CD8-positive, alpha-beta memory T cell (primary cell): ENCODE data around the gene AKAP6. TPM values are rescaled to one million over a fixed set of nuclear protein-coding genes. Genes with fewer than 3 reads are reported as not detected.

Source experiments
- CTCF ChIA-PET: fragments of 350-600 bp; sonication (Branson Sonifier 250); formaldehyde crosslinking; loops from one replicate; lab custom pipeline; 2021; ENCODE audit warnings: antibody characterized with exemption; lab: Charles Lee
- POLR2A ChIA-PET: fragments of 350-600 bp; sonication (Branson Sonifier 250); formaldehyde crosslinking; loops from one replicate; lab custom pipeline; 2021; ENCODE audit warnings: antibody characterized with exemption; lab: Charles Lee
- DNase-seq, 5 donors: peaks; one replicate each; pipeline versions ENCODE4 v3.0.0 to v3.0.0-alpha.2; 2020 to 2022; ENCODE audit warnings: mixed read lengths in 1 of 5
- H3K27ac ChIP-seq: one replicate; pipeline ENCODE4 v1.7.0; 2013; ENCODE audit warnings: low read depth, mild to moderate bottlenecking, low read length, moderate library complexity
- H3K27me3 ChIP-seq: 2 replicates; pipeline ENCODE4 v1.7.0; 2013; ENCODE audit warnings: low read length, mild to moderate bottlenecking; ENCODE audit not compliant: insufficient read depth, poor library complexity, severe bottlenecking
- H3K36me3 ChIP-seq: 2 replicates; pipeline ENCODE4 v1.7.0; 2013; ENCODE audit warnings: mild to moderate bottlenecking, low read length, moderate library complexity; ENCODE audit not compliant: insufficient read depth
- H3K4me1 ChIP-seq: 2 replicates; pipeline ENCODE4 v1.7.0; 2013; ENCODE audit warnings: mild to moderate bottlenecking, low read length, moderate library complexity; ENCODE audit not compliant: insufficient read depth
- H3K4me3 ChIP-seq: 2 replicates; pipeline ENCODE4 v1.7.0; 2013; ENCODE audit warnings: mild to moderate bottlenecking, low read length
- H3K9me3 ChIP-seq: 2 replicates; pipeline ENCODE4 v1.7.0; 2013; ENCODE audit warnings: mild to moderate bottlenecking, low read length
- H3K27ac Mint-ChIP-seq, 8 donors: one replicate each; pipeline ENCODE4 v1.8.0; 2020 to 2021; ENCODE audit warnings: mixed read lengths in 8 of 8, mild to moderate bottlenecking in 6 of 8, inconsistent platforms in 3 of 8, moderate library complexity in 3 of 8
- H3K27me3 Mint-ChIP-seq, 2 donors: one replicate each; pipeline ENCODE4 v1.8.0; 2020 to 2021; ENCODE audit warnings: mixed read lengths in 2 of 2, mild to moderate bottlenecking in 1 of 2, moderate library complexity in 1 of 2
- H3K36me3 Mint-ChIP-seq, 3 donors: one replicate each; pipeline ENCODE4 v1.8.0; 2020 to 2021; ENCODE audit warnings: mixed read lengths in 3 of 3, inconsistent platforms in 1 of 3, mild to moderate bottlenecking in 1 of 3
- H3K4me1 Mint-ChIP-seq, 3 donors: one replicate each; pipeline ENCODE4 v1.8.0; 2020 to 2021; ENCODE audit warnings: mixed read lengths in 3 of 3, inconsistent platforms in 1 of 3, mild to moderate bottlenecking in 1 of 3
- H3K4me3 Mint-ChIP-seq, 7 donors: one replicate each; pipeline ENCODE4 v1.8.0; 2020 to 2021; ENCODE audit warnings: mixed read lengths in 7 of 7, mild to moderate bottlenecking in 6 of 7, moderate library complexity in 4 of 7, inconsistent platforms in 2 of 7
- H3K9me3 Mint-ChIP-seq, 5 donors: one replicate each; pipeline ENCODE4 v1.8.0; 2020 to 2022; ENCODE audit warnings: mixed read lengths in 5 of 5, mild to moderate bottlenecking in 3 of 5, moderate library complexity in 2 of 5, inconsistent platforms in 1 of 5
- polyA plus RNA-seq: library from polyadenylated mRNA; unstranded; fragments of 300-500 nt; fragmentation: Illumina TruSeq; gene quantifications from one replicate; pipeline ENCODE4 v1.2.3, GENCODE V29; 2021
- total RNA-seq, 2 experiments: library from RNA; stranded (reverse); gene quantifications; one replicate each; pipeline ENCODE4 v1.2.3, GENCODE V29; 2021

The AKAP6 gene
- total and polyA plus RNA-seq, 3 experiments from 2014 or later: 0.49 to 1.5 (median 1.4) TPM

DNA sequence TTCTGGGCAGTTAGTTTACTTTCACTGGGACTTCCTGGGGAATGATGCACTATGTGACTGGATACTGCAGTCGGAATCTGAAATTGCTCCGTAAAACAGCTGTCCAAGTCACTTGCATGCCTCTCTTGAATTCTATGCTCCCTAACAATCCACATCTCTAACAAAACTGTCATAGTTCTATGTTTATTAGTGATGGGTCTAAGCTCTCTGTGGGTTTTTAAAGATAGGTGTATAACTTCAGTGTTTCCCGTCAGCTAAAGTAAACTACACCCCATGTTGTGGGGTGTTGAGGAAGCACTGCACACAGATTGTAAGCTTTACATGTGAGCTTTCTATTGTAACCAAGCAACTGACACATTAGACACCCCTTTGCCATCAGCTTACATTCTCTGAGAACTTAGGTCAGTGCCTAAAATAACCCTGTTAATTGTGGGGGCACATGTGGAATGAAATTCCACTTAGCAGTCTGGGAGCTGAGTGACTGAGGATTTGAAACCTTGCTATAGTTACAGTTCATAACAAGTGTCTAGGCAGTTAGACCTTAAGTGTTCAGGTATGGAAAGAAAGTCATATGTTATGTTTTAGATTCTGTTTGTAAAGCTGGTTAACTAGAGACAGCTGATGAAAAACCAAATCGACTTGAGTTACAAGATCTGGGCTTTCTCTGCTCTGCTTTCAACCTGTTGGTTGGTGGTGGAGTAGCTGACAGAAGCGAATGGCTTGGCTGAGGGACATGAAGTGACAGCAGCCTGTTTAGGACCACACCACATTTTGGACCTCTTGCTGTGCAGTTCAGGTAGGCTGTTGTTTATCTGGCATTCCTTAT, 165.7 kb downstream of the AKAP6 start:
- peaks cover 0 to under 1% (median 0%) of the 10 kb centered on the region in 5 donors for H3K9me3 Mint-ChIP-seq
- no peak overlapping the region for H3K27ac Mint-ChIP-seq
- Histone ChIP-seq H3K27ac (no peak overlapping the region), H3K4me1 (no peaks in the 10 kb centered on the region), H3K4me3 (no peak overlapping the region), H3K36me3 (no peaks in the 10 kb centered on the region), H3K27me3 (no peaks in the 10 kb centered on the region), H3K9me3 (no peaks in the 10 kb centered on the region)
- no peaks in the 10 kb centered on the region for H3K4me1 Mint-ChIP-seq
- CTCF ChIA-PET: no interaction called here
- POLR2A ChIA-PET: no interaction called here
- H3K4me3 Mint-ChIP-seq: no peak overlapping the region
- peaks cover 0 to under 1% of the 10 kb centered on the region in 2 donors for H3K27me3 Mint-ChIP-seq
- H3K36me3 Mint-ChIP-seq: no peaks in the 10 kb centered on the region
- DNase-seq: no peak

- H3K4me1 ChIP-seq: no peaks in the 10 kb centered on the region
- H3K27ac ChIP-seq: no peak overlapping the region
- ChIA-PET CTCF (no interaction called here), POLR2A (no interaction called here)
- no peaks in the 10 kb centered on the region for H3K36me3 ChIP-seq
- no peaks in the 10 kb centered on the region for H3K9me3 ChIP-seq
- H3K27me3 ChIP-seq: no peaks in the 10 kb centered on the region
- Mint-ChIP-seq H3K36me3 (no peaks in the 10 kb centered on the region), H3K27me3 (no peaks in the 10 kb centered on the region), H3K9me3 (peaks cover 0 to 2% (median 0%) of the 10 kb centered on the region in 5 donors), H3K27ac (no peak overlapping the region), H3K4me3 (no peak overlapping the region), H3K4me1 (no peaks in the 10 kb centered on the region)
- H3K4me3 ChIP-seq: no peak overlapping the region
- DNase-seq: no peak
Observed at GRCh38 chr14:32495435-32495734, 166.3 kb downstream of the AKAP6 start.

GRCh38 chr14:32497248-32497647, 168.2 kb downstream of the AKAP6 start:
- Mint-ChIP-seq H3K4me3 (no peak overlapping the region), H3K27ac (no peak overlapping the region), H3K9me3 (peaks cover 0 to 2% (median 0%) of the 10 kb centered on the region in 5 donors), H3K36me3 (no peaks in the 10 kb centered on the region), H3K4me1 (no peaks in the 10 kb centered on the region), H3K27me3 (no peaks in the 10 kb centered on the region)
- H3K4me3 ChIP-seq: no peak overlapping the region
- no peak overlapping the region for H3K27ac ChIP-seq
- CTCF ChIA-PET: no interaction called here
- no peak for DNase-seq
- H3K36me3 ChIP-seq: no peaks in the 10 kb centered on the region
- H3K27me3 ChIP-seq: no peaks in the 10 kb centered on the region
- POLR2A ChIA-PET: no interaction called here
- H3K9me3 ChIP-seq: no peaks in the 10 kb centered on the region
- H3K4me1 ChIP-seq: no peaks in the 10 kb centered on the region

DNA sequence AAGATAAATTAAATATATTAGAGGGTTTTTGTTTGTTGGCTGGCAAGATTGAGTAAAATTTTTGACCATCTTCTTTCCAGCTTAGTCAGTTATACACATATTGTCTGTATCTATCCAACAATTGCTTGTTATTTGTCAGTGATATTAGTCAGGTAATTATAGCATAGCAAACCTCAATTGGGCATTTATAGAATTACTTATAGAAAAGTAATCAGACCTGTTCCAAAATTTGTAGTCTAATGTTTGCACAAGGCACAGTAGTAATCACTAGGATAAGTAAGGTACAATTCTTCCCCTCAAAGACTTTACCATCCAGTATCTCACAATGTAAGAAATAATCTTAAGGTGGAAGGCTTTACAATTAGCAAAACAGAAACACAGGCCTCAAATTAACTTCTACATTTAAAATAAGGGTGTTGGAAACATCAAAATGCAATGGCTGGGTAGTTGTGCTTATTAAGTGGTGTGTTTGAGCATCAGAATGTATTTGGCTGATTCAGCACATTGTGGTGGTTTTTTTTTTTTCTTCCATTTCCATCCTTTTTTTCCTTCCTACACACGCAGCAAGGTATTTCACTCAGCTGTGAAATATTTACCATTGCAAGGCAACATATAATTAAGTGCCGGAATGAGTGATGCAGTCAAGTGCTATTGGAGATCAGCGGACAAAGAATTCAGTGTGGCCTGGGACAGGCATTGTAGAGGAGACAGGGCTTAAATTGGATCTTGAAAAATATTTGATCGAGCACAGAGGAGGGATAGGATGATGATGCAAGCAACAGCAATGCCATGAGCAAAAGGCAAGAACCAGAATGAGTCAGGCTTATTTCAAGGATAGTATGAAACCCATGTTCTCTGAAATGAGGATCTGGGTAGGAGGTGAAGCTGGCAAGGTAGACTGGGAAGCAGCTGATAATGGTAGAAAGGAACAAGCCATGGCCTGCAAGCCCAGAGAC, 178.2 kb downstream of the AKAP6 start:
- no peaks in the 10 kb centered on the region for H3K4me1 ChIP-seq
- no peaks in the 10 kb centered on the region for H3K4me1 Mint-ChIP-seq
- DNase-seq: no peak
- no peak overlapping the region for H3K27ac ChIP-seq
- no peak overlapping the region for H3K4me3 Mint-ChIP-seq
- no peaks in the 10 kb centered on the region for H3K36me3 Mint-ChIP-seq
- H3K9me3 Mint-ChIP-seq: no peaks in the 10 kb centered on the region
- CTCF ChIA-PET: no interaction called here
- no peak overlapping the region for H3K4me3 ChIP-seq
- H3K36me3 ChIP-seq: no peaks in the 10 kb centered on the region
- H3K9me3 ChIP-seq: no peaks in the 10 kb centered on the region
- POLR2A ChIA-PET: no interaction called here
- no peak overlapping the region for H3K27ac Mint-ChIP-seq
- H3K27me3 ChIP-seq: no peaks in the 10 kb centered on the region
- H3K27me3 Mint-ChIP-seq: no peaks in the 10 kb centered on the region

DNA sequence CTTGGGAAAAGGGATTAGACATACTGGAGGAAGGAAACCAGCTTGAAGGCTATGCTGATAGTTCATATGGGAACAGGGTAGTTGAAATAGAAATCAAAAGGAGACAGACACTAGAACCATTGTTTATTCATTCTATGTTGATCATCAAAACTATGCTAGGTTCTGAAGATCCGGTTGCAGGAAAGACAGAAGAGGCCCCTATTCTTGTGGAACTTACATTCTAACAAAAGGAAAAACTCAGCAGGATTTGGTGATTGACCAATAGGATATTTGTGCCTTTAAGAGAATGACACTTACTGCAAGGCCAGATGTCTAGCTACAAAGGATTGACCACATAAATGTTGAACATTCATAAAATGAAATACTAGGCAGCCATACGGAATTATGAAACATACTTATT, 179.2 kb downstream of the AKAP6 start:
- CTCF ChIA-PET: no interaction called here
- no peaks in the 10 kb centered on the region for H3K36me3 Mint-ChIP-seq
- H3K9me3 ChIP-seq: no peaks in the 10 kb centered on the region
- no peaks in the 10 kb centered on the region for H3K4me1 ChIP-seq
- no peaks in the 10 kb centered on the region for H3K36me3 ChIP-seq
- no peak overlapping the region for H3K27ac ChIP-seq
- H3K4me3 Mint-ChIP-seq: no peak overlapping the region
- H3K4me1 Mint-ChIP-seq: no peaks in the 10 kb centered on the region
- H3K9me3 Mint-ChIP-seq: no peaks in the 10 kb centered on the region
- no peak overlapping the region for H3K27ac Mint-ChIP-seq
- DNase-seq: no peak
- no peaks in the 10 kb centered on the region for H3K27me3 Mint-ChIP-seq
- POLR2A ChIA-PET: no interaction called here
- no peak overlapping the region for H3K4me3 ChIP-seq
- no peaks in the 10 kb centered on the region for H3K27me3 ChIP-seq

GRCh38 chr14:32509632-32510187, 180.6 kb downstream of the AKAP6 start:
- no peaks in the 10 kb centered on the region for H3K27me3 Mint-ChIP-seq
- POLR2A ChIA-PET: no interaction called here
- Histone ChIP-seq H3K4me3 (no peak overlapping the region), H3K36me3 (no peaks in the 10 kb centered on the region), H3K9me3 (no peaks in the 10 kb centered on the region), H3K27me3 (no peaks in the 10 kb centered on the region), H3K4me1 (no peaks in the 10 kb centered on the region), H3K27ac (no peak overlapping the region)
- H3K9me3 Mint-ChIP-seq: no peaks in the 10 kb centered on the region
- H3K27ac Mint-ChIP-seq: no peak overlapping the region
- no peak overlapping the region for H3K4me3 Mint-ChIP-seq
- H3K36me3 Mint-ChIP-seq: no peaks in the 10 kb centered on the region
- no peaks in the 10 kb centered on the region for H3K4me1 Mint-ChIP-seq
- no peak for DNase-seq
- CTCF ChIA-PET: no interaction called here

GRCh38 chr14:32510815-32511214, 181.7 kb downstream of the AKAP6 start:
- H3K27ac Mint-ChIP-seq: no peak overlapping the region
- peaks cover 0 to 3% (median 0%) of the 10 kb centered on the region in 5 donors for H3K9me3 Mint-ChIP-seq
- H3K36me3 Mint-ChIP-seq: no peaks in the 10 kb centered on the region
- Histone ChIP-seq H3K27ac (no peak overlapping the region), H3K36me3 (no peaks in the 10 kb centered on the region), H3K4me3 (no peak overlapping the region), H3K4me1 (no peaks in the 10 kb centered on the region), H3K9me3 (no peaks in the 10 kb centered on the region), H3K27me3 (peaks cover under 1% of the 10 kb centered on the region)
- DNase-seq: no peak
- no peaks in the 10 kb centered on the region for H3K27me3 Mint-ChIP-seq
- CTCF ChIA-PET: no interaction called here
- no peak overlapping the region for H3K4me3 Mint-ChIP-seq
- POLR2A ChIA-PET: no interaction called here
- H3K4me1 Mint-ChIP-seq: no peaks in the 10 kb centered on the region

DNA sequence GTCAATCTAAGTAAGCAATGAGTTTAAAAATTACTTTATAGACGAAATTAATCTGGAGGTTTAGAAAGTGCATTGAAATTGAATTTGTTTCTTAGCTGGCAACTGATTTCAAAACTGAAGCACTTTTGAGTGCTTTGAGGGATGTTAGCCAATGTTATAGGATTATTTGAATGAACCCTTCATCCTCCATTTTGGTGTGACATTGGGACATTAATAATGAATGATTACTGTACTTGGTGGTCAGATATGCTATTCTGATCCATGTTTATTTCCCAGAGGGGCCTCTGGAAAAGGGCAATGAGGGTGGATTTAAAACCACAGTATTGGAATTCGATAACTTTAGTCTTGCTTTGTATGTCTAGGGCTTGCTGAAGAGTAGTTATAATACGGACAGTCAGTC, 183.2 kb downstream of the AKAP6 start:
- POLR2A ChIA-PET: no interaction called here
- H3K4me3 Mint-ChIP-seq: no peak overlapping the region
- Histone ChIP-seq H3K9me3 (no peaks in the 10 kb centered on the region), H3K4me3 (no peak overlapping the region), H3K27ac (no peak overlapping the region), H3K4me1 (no peaks in the 10 kb centered on the region), H3K36me3 (no peaks in the 10 kb centered on the region), H3K27me3 (peaks cover 3% of the 10 kb centered on the region)
- CTCF ChIA-PET: no interaction called here
- peaks cover 0 to 3% (median 0%) of the 10 kb centered on the region in 5 donors for H3K9me3 Mint-ChIP-seq
- peaks cover 0 to 5% of the 10 kb centered on the region in 2 donors for H3K27me3 Mint-ChIP-seq
- no peaks in the 10 kb centered on the region for H3K4me1 Mint-ChIP-seq
- DNase-seq: no peak
- no peak overlapping the region for H3K27ac Mint-ChIP-seq
- H3K36me3 Mint-ChIP-seq: no peaks in the 10 kb centered on the region
